IMR-90 (cell line): ENCODE results near the gene GRB14. TPM values are rescaled to one million over a fixed set of nuclear protein-coding genes. Genes with fewer than 3 reads are reported as not detected.

Experiments
- ATAC-seq: fragments of 200-7000 bp; cut with Tn5 transposase; 2 replicates; pipeline ENCODE4 v1.9.1; 2020; ENCODE audit warnings: low read depth, mild to moderate bottlenecking, moderate library complexity
- BruUV-seq: library from RNA; stranded (reverse); fragments of 400-500 nt; replicated peaks from 2 replicates; lab custom pipeline; 2021; lab: Mats Ljungman, UMichigan
- CTCF ChIA-PET: fragments of 300-600 bp; formaldehyde crosslinking; extraction: SDS; loops from one replicate; lab custom pipeline; 2021; ENCODE audit warnings: antibody characterized with exemption; lab: Yijun Ruan, JAX
- POLR2A ChIA-PET: fragments of 300-600 bp; sonication (Branson Sonifier 250); formaldehyde crosslinking; loops from one replicate; lab custom pipeline; 2022; ENCODE audit warnings: antibody characterized with exemption; ENCODE audit not compliant: unreplicated experiment; lab: Charles Lee
- DNase-seq: peaks from one replicate; pipeline ENCODE4 v3.0.0; 2013
- H2AFZ ChIP-seq: replicated peaks from 2 replicates; pipeline ENCODE3; 2013; ENCODE audit warnings: low read length, mild to moderate bottlenecking; ENCODE audit not compliant: poor library complexity
- H2AK5ac ChIP-seq: 2 replicates; pipeline ENCODE4 v1.6.1; 2013; ENCODE audit warnings: low read depth, low read length, inconsistent platforms
- H2AK9ac ChIP-seq: replicated peaks from 2 replicates; pipeline ENCODE3; 2013; ENCODE audit warnings: mild to moderate bottlenecking, low read depth, low read length, moderate library complexity; ENCODE audit not compliant: poor library complexity
- H2BK120ac ChIP-seq: 2 replicates; pipeline ENCODE4 v1.6.1; 2013; ENCODE audit warnings: low read depth, low read length, inconsistent platforms
- H2BK15ac ChIP-seq: 3 replicates; pipeline ENCODE4 v1.6.1; 2013; ENCODE audit warnings: low read depth, low read length, inconsistent platforms
- H2BK20ac ChIP-seq: 2 replicates; pipeline ENCODE4 v1.6.1; 2013; ENCODE audit warnings: low read depth, mild to moderate bottlenecking, inconsistent platforms, low read length, moderate library complexity
- H2BK5ac ChIP-seq: 2 replicates; pipeline ENCODE4 v1.6.1; 2013; ENCODE audit warnings: mild to moderate bottlenecking, low read depth, low read length, inconsistent platforms; ENCODE audit not compliant: poor library complexity, severe bottlenecking
- H3K14ac ChIP-seq: replicated peaks from 2 replicates; pipeline ENCODE4 v1.6.1; 2013; ENCODE audit warnings: low read depth, low read length, inconsistent platforms
- H3K18ac ChIP-seq: 2 replicates; pipeline ENCODE4 v1.6.1; 2013; ENCODE audit warnings: low read depth, low read length, control low read depth
- H3K23ac ChIP-seq: 2 replicates; pipeline ENCODE4 v1.6.1; 2013; ENCODE audit warnings: low read depth, low read length, inconsistent platforms
- H3K27ac ChIP-seq: 2 replicates; pipeline ENCODE4 v1.5.1; 2013; ENCODE audit warnings: mild to moderate bottlenecking, control low read depth, low read length; ENCODE audit not compliant: insufficient read depth
- H3K27me3 ChIP-seq: 2 replicates; pipeline ENCODE4 v1.6.1; 2013; ENCODE audit warnings: low read length; ENCODE audit not compliant: control insufficient read depth, insufficient read depth
- H3K36me3 ChIP-seq: 2 replicates; pipeline ENCODE4 v1.6.1; 2013; ENCODE audit warnings: low read length, mixed read lengths; ENCODE audit not compliant: control insufficient read depth, insufficient read depth
- H3K4ac ChIP-seq: 2 replicates; pipeline ENCODE4 v1.6.1; 2013; ENCODE audit warnings: low read depth, low read length, inconsistent platforms
- H3K4me1 ChIP-seq: 2 replicates; pipeline ENCODE4 v1.6.1; 2013; ENCODE audit warnings: low read length, mixed read lengths; ENCODE audit not compliant: control insufficient read depth, insufficient read depth
- H3K4me2 ChIP-seq: 2 replicates; pipeline ENCODE4 v1.6.1; 2013; ENCODE audit warnings: low read depth, mild to moderate bottlenecking, control low read depth, low read length, moderate library complexity
- H3K4me3 ChIP-seq: 2 replicates; pipeline ENCODE4 v1.5.1; 2013; ENCODE audit warnings: low read depth, mild to moderate bottlenecking, control low read depth, low read length, moderate library complexity; ENCODE audit not compliant: insufficient read depth
- H3K56ac ChIP-seq: 2 replicates; pipeline ENCODE4 v1.6.1; 2013; ENCODE audit warnings: low read length, inconsistent platforms; ENCODE audit not compliant: insufficient read depth; ENCODE audit errors: extremely low read depth
- H3K79me1 ChIP-seq, 2 experiments: 2 replicates each; pipeline ENCODE4 v1.6.1; 2013; ENCODE audit warnings: low read length in 2 of 2, inconsistent platforms in 1 of 2, low read depth in 1 of 2
- H3K9ac ChIP-seq: 2 replicates; pipeline ENCODE4 v1.6.1; 2013; ENCODE audit warnings: low read depth, low read length, control low read depth
- H3K9me1 ChIP-seq: 2 replicates; pipeline ENCODE4 v1.6.1; 2013; ENCODE audit warnings: low read length, inconsistent platforms; ENCODE audit not compliant: insufficient read depth
- H3K9me3 ChIP-seq: 2 replicates; pipeline ENCODE4 v1.6.1; 2013; ENCODE audit warnings: low read length; ENCODE audit not compliant: control insufficient read depth, insufficient read depth
- H4K20me1 ChIP-seq: 2 replicates; pipeline ENCODE4 v1.6.1; 2013; ENCODE audit warnings: low read length, inconsistent platforms; ENCODE audit not compliant: insufficient read depth
- H4K5ac ChIP-seq: 2 replicates; pipeline ENCODE4 v1.6.1; 2013; ENCODE audit warnings: mild to moderate bottlenecking, low read depth, low read length, control low read depth
- H4K8ac ChIP-seq, 2 experiments: 2 replicates each; pipeline ENCODE4 v1.6.1; 2013; ENCODE audit warnings: low read depth in 2 of 2, low read length in 2 of 2, control low read depth in 1 of 2, inconsistent platforms in 1 of 2
- H4K91ac ChIP-seq: 2 replicates; pipeline ENCODE4 v1.6.1; 2013; ENCODE audit warnings: low read depth, low read length, inconsistent platforms; ENCODE audit not compliant: insufficient read depth
- BHLHE40 ChIP-seq: fragments of 150-350 bp; IDR thresholded peaks from 2 replicates; pipeline ENCODE4 v1.6.1; 2016; ENCODE audit warnings: mild to moderate bottlenecking, low read depth, low read length
- CEBPB ChIP-seq: IDR thresholded peaks from 2 replicates; pipeline ENCODE4 v1.6.1; 2012; ENCODE audit warnings: low read depth, low read length, improper control_type of control experiment
- CHD1 ChIP-seq: IDR thresholded peaks from 2 replicates; pipeline ENCODE4 v1.6.1; 2012; ENCODE audit warnings: low read depth, low read length, improper control_type of control experiment
- CTCF ChIP-seq: conservative IDR thresholded peaks from 2 replicates; pipeline ENCODE4 v1.5.1; 2012; ENCODE audit warnings: mild to moderate bottlenecking, low read depth, low read length, improper control_type of control experiment
- ELK1 ChIP-seq: fragments of 150-350 bp; IDR thresholded peaks from 2 replicates; pipeline ENCODE4 v1.6.1; 2016; ENCODE audit warnings: low read depth, mild to moderate bottlenecking, low read length, moderate library complexity, borderline replicate concordance
- FOS ChIP-seq: fragments of 150-350 bp; IDR thresholded peaks from 2 replicates; pipeline ENCODE4 v1.6.1; 2016; ENCODE audit warnings: low read depth, low read length
- MAFK ChIP-seq: IDR thresholded peaks from 2 replicates; pipeline ENCODE4 v1.6.1; 2012; ENCODE audit warnings: low read depth, low read length, improper control_type of control experiment
- MAZ ChIP-seq: IDR thresholded peaks from 2 replicates; pipeline ENCODE4 v1.6.1; 2012; ENCODE audit warnings: low read depth, mild to moderate bottlenecking, low read length, improper control_type of control experiment, moderate library complexity, borderline replicate concordance
- MXI1 ChIP-seq: IDR thresholded peaks from 2 replicates; pipeline ENCODE4 v1.6.1; 2012; ENCODE audit warnings: low read depth, mild to moderate bottlenecking, low read length, moderate library complexity, borderline replicate concordance
- NFE2L2 ChIP-seq: fragments of 150-350 bp; IDR thresholded peaks from 2 replicates; pipeline ENCODE4 v1.6.1; 2016; ENCODE audit warnings: low read depth, mild to moderate bottlenecking, low read length
- POLR2A ChIP-seq: IDR thresholded peaks from 2 replicates; pipeline ENCODE4 v1.6.1; 2012; ENCODE audit warnings: mild to moderate bottlenecking, low read depth, low read length
- RAD21 ChIP-seq: IDR thresholded peaks from 2 replicates; pipeline ENCODE4 v1.6.1; 2012; ENCODE audit warnings: low read length, improper control_type of control experiment
- RCOR1 ChIP-seq: IDR thresholded peaks from 2 replicates; pipeline ENCODE4 v1.6.1; 2012; ENCODE audit warnings: mild to moderate bottlenecking, low read length, improper control_type of control experiment; ENCODE audit not compliant: insufficient replicate concordance
- RFX5 ChIP-seq: IDR thresholded peaks from 2 replicates; pipeline ENCODE4 v1.8.0; 2012; ENCODE audit warnings: low read depth, mild to moderate bottlenecking, low read length, moderate library complexity
- SMC3 ChIP-seq: fragments of 150-350 bp; IDR thresholded peaks from 2 replicates; pipeline ENCODE4 v1.6.1; 2016; ENCODE audit warnings: low read depth, mild to moderate bottlenecking, antibody characterized with exemption, low read length, moderate library complexity
- WGBS, 2 experiments: methylation state at CpG; one replicate each; pipeline versions ENCODE4 v1.1.5 to v1.1.7; 2013; ENCODE audit warnings: missing lambda C conversion rate in 2 of 2; ENCODE audit not compliant: insufficient read length in 1 of 2; ENCODE audit errors: extremely low coverage in 2 of 2; 5-methylcytosine and 5-hydroxymethylcytosine counted together
- dilution Hi-C: fragments of 300-500 bp; cut with HindIII; formaldehyde crosslinking; loops from one replicate; pipeline ENCODE4 v1.14.3; 2018; ENCODE audit warnings: low sequenced_read_pairs; ENCODE audit not compliant: unreplicated experiment
- in situ Hi-C: fragments of 300-500 bp; cut with MboI; formaldehyde crosslinking; loops from 3 replicates; pipeline ENCODE4 v1.14.3; 2019; ENCODE audit warnings: low sequenced_read_pairs, inconsistent platforms, mixed read lengths
- intact Hi-C: fragments of 100-400 bp; cut with micrococcal nuclease; formaldehyde crosslinking; loops from 2 replicates; pipeline ENCODE4 v1.10.0; 2022
- polyA plus RNA-seq, 3 experiments: library from polyadenylated mRNA; depleted of rRNA; stranded (reverse); fragments of >200 nt; gene quantifications; 2 replicates each; pipeline ENCODE4 v1.2.3, GENCODE V29; 2012; ENCODE audit warnings: low replicate concordance in 1 of 3
- total RNA-seq: library from RNA; depleted of rRNA; stranded (reverse); fragments of >200 nt; gene quantifications from 2 replicates; pipeline ENCODE4 v1.2.3, GENCODE V29; 2012
- TF ChIP-seq, protein P1 (sequence below): fragments of 150-350 bp; IDR thresholded peaks from 2 replicates; pipeline ENCODE4 v1.6.1; 2017; ENCODE audit warnings: mild to moderate bottlenecking, antibody characterized with exemption, low read length, low read depth

The GRB14 gene
- total and polyA plus RNA-seq, 2 of the 4 experiments (the other 2 are of a cell fraction), result not detected

- Histone ChIP-seq H2BK120ac (no peak overlapping the region), H4K91ac (no peak overlapping the region), H3K27ac (no peak overlapping the region), H2AFZ (no peak overlapping the region), H3K56ac (no peak overlapping the region), H4K8ac (no peak overlapping the region), H3K36me3 (no peaks in the 10 kb centered on the region), H3K9me1 (no peaks in the 10 kb centered on the region), H2BK5ac (no peak overlapping the region), H2AK5ac (no peak overlapping the region), H3K9ac (no peak overlapping the region), H2BK20ac (no peak overlapping the region), H3K23ac (no peak overlapping the region), H3K27me3 (no peaks in the 10 kb centered on the region), H3K4me3 (no peak overlapping the region), H2AK9ac (no peak overlapping the region), H4K20me1 (no peaks in the 10 kb centered on the region), H4K5ac (no peak overlapping the region), H2BK15ac (no peak overlapping the region), H3K14ac (no peak overlapping the region), H3K4ac (no peak overlapping the region), H3K9me3 (no peaks in the 10 kb centered on the region), H3K4me2 (no peak overlapping the region), H3K4me1 (no peaks in the 10 kb centered on the region), H3K79me1 (no peaks in the 10 kb centered on the region), H3K18ac (no peak overlapping the region)
- DNase-seq, result no peak
- POLR2A ChIA-PET, result no interaction called here
- no peak for ATAC-seq
- WGBS, 2 experiments, result no CpG with 5 or more reads among the region's 1 CpG
- TF ChIP-seq MXI1 (no peak), RCOR1 (no peak), CTCF (no peak), CEBPB (no peak), POLR2A (no peak), ELK1 (no peak), MAFK (no peak), CHD1 (no peak), NFE2L2 (no peak), FOS (no peak), RAD21 (no peak), BHLHE40 (no peak), SMC3 (no peak), MAZ (no peak), RFX5 (no peak)
- TF ChIP-seq, protein P1, sequence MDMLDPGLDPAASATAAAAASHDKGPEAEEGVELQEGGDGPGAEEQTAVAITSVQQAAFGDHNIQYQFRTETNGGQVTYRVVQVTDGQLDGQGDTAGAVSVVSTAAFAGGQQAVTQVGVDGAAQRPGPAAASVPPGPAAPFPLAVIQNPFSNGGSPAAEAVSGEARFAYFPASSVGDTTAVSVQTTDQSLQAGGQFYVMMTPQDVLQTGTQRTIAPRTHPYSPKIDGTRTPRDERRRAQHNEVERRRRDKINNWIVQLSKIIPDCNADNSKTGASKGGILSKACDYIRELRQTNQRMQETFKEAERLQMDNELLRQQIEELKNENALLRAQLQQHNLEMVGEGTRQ, result no peak
- dilution Hi-C loops, result no loop called here
- CTCF ChIA-PET, result no interaction called here
- intact Hi-C loops, result no loop called here
- in situ Hi-C loops, result no loop called here
- BruUV-seq, result no TSS peak
Measured at GRCh38 chr2:164523726-164524125, 97.6 kb downstream of the GRB14 start.
